Mesothelial cell of epicardium (in vitro differentiated cells): ENCODE results near the gene DDX31. TPM values are rescaled to one million over a fixed set of nuclear protein-coding genes. Genes with fewer than 3 reads are reported as not detected.

ENCODE experiments used
- DNase-seq, 2 experiments: peaks; one replicate each; pipeline ENCODE4 v3.0.0; 2021; ENCODE audit warnings: low spot score in 2 of 2; ENCODE audit not compliant: unreplicated experiment in 2 of 2
- H3K27ac Mint-ChIP-seq: 2 replicates; pipeline ENCODE4 v1.8.0; 2021; ENCODE audit warnings: mixed read lengths
- H3K27me3 Mint-ChIP-seq: 2 replicates; pipeline ENCODE4 v1.8.0; 2021; ENCODE audit warnings: low read depth, mixed read lengths
- H3K36me3 Mint-ChIP-seq: 2 replicates; pipeline ENCODE4 v1.8.0; 2021; ENCODE audit warnings: mixed read lengths
- H3K4me1 Mint-ChIP-seq: 2 replicates; pipeline ENCODE4 v1.8.0; 2021; ENCODE audit warnings: mixed read lengths
- H3K4me3 Mint-ChIP-seq: 2 replicates; pipeline ENCODE4 v1.8.0; 2021; ENCODE audit warnings: mild to moderate bottlenecking, moderate library complexity, mixed read lengths
- H3K9me3 Mint-ChIP-seq: 2 replicates; pipeline ENCODE4 v1.8.0; 2021; ENCODE audit warnings: mixed read lengths
- CTCF ChIP-seq: fragments of 200-600 bp; sonication (generic); IDR thresholded peaks from one replicate; pipeline ENCODE4 v1.5.0; 2021; ENCODE audit warnings: antibody characterized with exemption; ENCODE audit not compliant: unreplicated experiment
- total RNA-seq: library from RNA; stranded (reverse); gene quantifications from 3 replicates; pipeline ENCODE4 v1.2.1, GENCODE V29; 2021

Gene DDX31
- total RNA-seq, 1 donor from 2014 or later: 22.9 TPM

- H3K27ac Mint-ChIP-seq: no peak overlapping the region
- TF ChIP-seq CTCF: no peak
- H3K27me3 Mint-ChIP-seq: peaks cover 34% of the 10 kb centered on the region
- DNase-seq: no peak
- no peaks in the 10 kb centered on the region for H3K36me3 Mint-ChIP-seq
- no peaks in the 10 kb centered on the region for H3K9me3 Mint-ChIP-seq
- no peak overlapping the region for H3K4me3 Mint-ChIP-seq
- no peaks in the 10 kb centered on the region for H3K4me1 Mint-ChIP-seq
Observed at GRCh38 chr9:132710333-132710732, 40.5 kb upstream of the DDX31 start.

GRCh38 chr9:132708769-132709430, 39.1 kb upstream of the DDX31 start:
- DNase-seq: no peak
- H3K4me3 Mint-ChIP-seq: no peak overlapping the region
- no peaks in the 10 kb centered on the region for H3K4me1 Mint-ChIP-seq
- H3K27me3 Mint-ChIP-seq: peaks cover 34% of the 10 kb centered on the region
- H3K36me3 Mint-ChIP-seq: no peaks in the 10 kb centered on the region
- no peak for TF ChIP-seq CTCF
- H3K27ac Mint-ChIP-seq: no peak overlapping the region
- H3K9me3 Mint-ChIP-seq: no peaks in the 10 kb centered on the region

- no peak overlapping the region for H3K27ac Mint-ChIP-seq
- H3K4me1 Mint-ChIP-seq: no peaks in the 10 kb centered on the region
Observed at GRCh38 chr9:132708239-132708638, 38.5 kb upstream of the DDX31 start.

GRCh38 chr9:132703336-132703735, 33.6 kb upstream of the DDX31 start:
- H3K36me3 Mint-ChIP-seq: peaks cover 3% of the 10 kb centered on the region

More at GRCh38 chr9:132708239-132708638, 38.5 kb upstream of the DDX31 start:
- Mint-ChIP-seq H3K4me3 (no peak overlapping the region), H3K36me3 (no peaks in the 10 kb centered on the region), H3K9me3 (peaks cover 4% of the 10 kb centered on the region), H3K27me3 (peaks cover 34% of the 10 kb centered on the region)
- no peak for DNase-seq
- no peak for TF ChIP-seq CTCF

GRCh38 chr9:132702254-132702653, 32.5 kb upstream of the DDX31 start:
- Mint-ChIP-seq H3K4me3 (no peak overlapping the region), H3K36me3 (peaks cover 6% of the 10 kb centered on the region), H3K4me1 (no peaks in the 10 kb centered on the region), H3K27me3 (peaks cover 10% of the 10 kb centered on the region), H3K27ac (no peak overlapping the region), H3K9me3 (peaks cover 25% of the 10 kb centered on the region)
- DNase-seq: no peak
- no peak for TF ChIP-seq CTCF

More at GRCh38 chr9:132703336-132703735, 33.6 kb upstream of the DDX31 start:
- peaks cover 14% of the 10 kb centered on the region for H3K9me3 Mint-ChIP-seq
- no peaks in the 10 kb centered on the region for H3K4me1 Mint-ChIP-seq
- peaks cover 13% of the 10 kb centered on the region for H3K27me3 Mint-ChIP-seq
- no peak overlapping the region for H3K4me3 Mint-ChIP-seq
- no peak for DNase-seq
- no peak overlapping the region for H3K27ac Mint-ChIP-seq
- TF ChIP-seq CTCF: no peak

GRCh38 chr9:132699956-132700355, 30.2 kb upstream of the DDX31 start:
- no peaks in the 10 kb centered on the region for H3K4me1 Mint-ChIP-seq
- no peaks in the 10 kb centered on the region for H3K27me3 Mint-ChIP-seq
- no peak overlapping the region for H3K27ac Mint-ChIP-seq
- H3K36me3 Mint-ChIP-seq: peaks cover 6% of the 10 kb centered on the region
- H3K9me3 Mint-ChIP-seq: peaks cover 45% of the 10 kb centered on the region
- TF ChIP-seq CTCF: no peak
- no peak overlapping the region for H3K4me3 Mint-ChIP-seq
- no peak for DNase-seq
